Caco-2 (cell line): ENCODE measurements around the gene IRX4. TPM values are rescaled to one million over a fixed set of nuclear protein-coding genes. Genes with fewer than 3 reads are reported as not detected.

ENCODE experiments used
- BruUV-seq: library from RNA; stranded (reverse); fragments of 400-500 nt; replicated peaks from 2 replicates; lab custom pipeline; 2021; lab: Mats Ljungman, UMichigan
- CTCF ChIA-PET: fragments of 300-600 bp; sonication (Branson Sonifier 250); formaldehyde crosslinking; loops from one replicate; lab custom pipeline; 2022; ENCODE audit warnings: antibody characterized with exemption; lab: Charles Lee
- POLR2A ChIA-PET: fragments of 300-600 bp; sonication (Branson Sonifier 250); formaldehyde crosslinking; loops from one replicate; lab custom pipeline; 2022; ENCODE audit warnings: antibody characterized with exemption; lab: Charles Lee
- DNase-seq, 2 experiments: peaks; one replicate each; pipeline versions ENCODE4 v3.0.0 to v3.0.0-alpha.2; 2020 to 2022
- H3K27me3 ChIP-seq: replicated peaks from 2 replicates; pipeline ENCODE4 v1.6.0; 2011; ENCODE audit warnings: low read length; ENCODE audit not compliant: control insufficient read depth, insufficient read depth
- H3K36me3 ChIP-seq: 2 replicates; pipeline ENCODE4 v1.5.1; 2011; ENCODE audit warnings: low read length; ENCODE audit not compliant: control insufficient read depth, insufficient read depth
- H3K4me1 ChIP-seq: fragments of 250-450 bp; sonication (Bioruptor Pico); 2 replicates; pipeline ENCODE4 v1.5.1; 2020; ENCODE audit warnings: mild to moderate bottlenecking
- H3K4me3 ChIP-seq: 2 replicates; pipeline ENCODE4 v1.5.1; 2011; ENCODE audit warnings: low read depth, mild to moderate bottlenecking, control low read depth, low read length
- H3K9me3 ChIP-seq: fragments of 250-450 bp; sonication (Bioruptor Pico); 2 replicates; pipeline ENCODE4 v1.5.1; 2020; ENCODE audit warnings: mild to moderate bottlenecking, moderate library complexity
- H3K27ac Mint-ChIP-seq: one replicate; pipeline ENCODE4 v1.8.0; 2022; ENCODE audit warnings: mixed read lengths; ENCODE audit not compliant: unreplicated experiment
- H3K27me3 Mint-ChIP-seq: one replicate; pipeline ENCODE4 v1.8.0; 2022; ENCODE audit warnings: mixed read lengths; ENCODE audit not compliant: insufficient read depth, unreplicated experiment
- H3K36me3 Mint-ChIP-seq: one replicate; pipeline ENCODE4 v1.8.0; 2022; ENCODE audit warnings: mild to moderate bottlenecking, mixed read lengths; ENCODE audit not compliant: insufficient read depth, unreplicated experiment
- H3K4me1 Mint-ChIP-seq: one replicate; pipeline ENCODE4 v1.8.0; 2022; ENCODE audit warnings: low read depth, mixed read lengths; ENCODE audit not compliant: unreplicated experiment
- H3K4me3 Mint-ChIP-seq: one replicate; pipeline ENCODE4 v1.8.0; 2022; ENCODE audit warnings: mild to moderate bottlenecking, moderate library complexity, mixed read lengths; ENCODE audit not compliant: unreplicated experiment
- H3K9me3 Mint-ChIP-seq: one replicate; pipeline ENCODE4 v1.8.0; 2022; ENCODE audit warnings: mixed read lengths; ENCODE audit not compliant: unreplicated experiment
- CTCF ChIP-seq, 2 experiments: fragments of 200-600 bp in 1 of 2; IDR thresholded peaks; 1 replicate in 1 of 2; 2 replicates in 1 of 2; pipeline versions ENCODE4 v1.5.1 to v1.8.0; 2011 to 2022; ENCODE audit warnings: antibody characterized with exemption in 1 of 2, control low read depth in 1 of 2, inconsistent platforms in 1 of 2, low read depth in 1 of 2, low read length in 1 of 2, mild to moderate bottlenecking in 1 of 2, moderate library complexity in 1 of 2; ENCODE audit not compliant: insufficient read depth in 1 of 2, severe bottlenecking in 1 of 2, unreplicated experiment in 1 of 2
- intact Hi-C: fragments of 100-400 bp; cut with micrococcal nuclease; formaldehyde crosslinking; loops from one replicate; pipeline ENCODE4 v1.10.0; 2022; ENCODE audit not compliant: unreplicated experiment
- total RNA-seq: library from RNA; stranded (reverse); gene quantifications from 2 replicates; pipeline ENCODE4 v1.2.3, GENCODE V29; 2022

The IRX4 gene
- total RNA-seq, 1 experiment from 2014 or later = not detected

- no peaks in the 10 kb centered on the region for H3K36me3 Mint-ChIP-seq
- TF ChIP-seq CTCF (IDR thresholded peaks at IDR 0.05; ENCODE audit: insufficient read depth in 1 of 2, low read depth in 1 of 2, low read length in 1 of 2, severe bottlenecking in 1 of 2, unreplicated experiment in 1 of 2) = no peak
- no TSS peak for BruUV-seq
- no peaks in the 10 kb centered on the region for H3K27me3 ChIP-seq
- H3K4me3 Mint-ChIP-seq = no peak overlapping the region
- intact Hi-C loops = no loop called here
- H3K27ac Mint-ChIP-seq = no peak overlapping the region
- no peaks in the 10 kb centered on the region for H3K4me1 Mint-ChIP-seq
- peak in 1 of 2 experiments; percentile 20 for DNase-seq
- H3K36me3 ChIP-seq = no peaks in the 10 kb centered on the region
- H3K9me3 Mint-ChIP-seq = peaks cover 2% of the 10 kb centered on the region
- CTCF ChIA-PET = no interaction called here
- peaks cover 16% of the 10 kb centered on the region for H3K27me3 Mint-ChIP-seq
- no peaks in the 10 kb centered on the region for H3K9me3 ChIP-seq
- no peaks in the 10 kb centered on the region for H3K4me1 ChIP-seq
- POLR2A ChIA-PET = no interaction called here
- H3K4me3 ChIP-seq = no peak overlapping the region
These were observed 28.4 kb upstream of the IRX4 start for GRCh38 chr5:1910861-1911772.

GRCh38 chr5:1910081-1910760 is 27.5 kb upstream of the IRX4 start:
- Histone ChIP-seq H3K4me1 (no peaks in the 10 kb centered on the region), H3K27me3 (no peaks in the 10 kb centered on the region), H3K4me3 (no peak overlapping the region), H3K36me3 (no peaks in the 10 kb centered on the region), H3K9me3 (no peaks in the 10 kb centered on the region)
- no TSS peak for BruUV-seq
- CTCF ChIA-PET = no interaction called here
- Mint-ChIP-seq H3K27me3 (peaks cover 20% of the 10 kb centered on the region), H3K9me3 (peaks cover 10% of the 10 kb centered on the region), H3K4me3 (no peak overlapping the region), H3K4me1 (no peaks in the 10 kb centered on the region), H3K27ac (no peak overlapping the region), H3K36me3 (no peaks in the 10 kb centered on the region)
- POLR2A ChIA-PET = no interaction called here
- peak in 1 of 2 experiments; percentile 15 for DNase-seq
- intact Hi-C loops = no loop called here
- no peak for TF ChIP-seq CTCF (IDR thresholded peaks at IDR 0.05; ENCODE audit: insufficient read depth in 1 of 2, low read depth in 1 of 2, low read length in 1 of 2, severe bottlenecking in 1 of 2, unreplicated experiment in 1 of 2)

GRCh38 chr5:1909346-1909985 is 26.7 kb upstream of the IRX4 start:
- H3K27me3 ChIP-seq = no peaks in the 10 kb centered on the region
- no peak overlapping the region for H3K27ac Mint-ChIP-seq
- CTCF ChIA-PET = no interaction called here

More at GRCh38 chr5:1909346-1909985, 26.7 kb upstream of the IRX4 start:
- POLR2A ChIA-PET = no interaction called here
- DNase-seq = peak in 1 of 2 experiments; percentile 22
- intact Hi-C loops = no loop called here
- Histone ChIP-seq H3K4me1 (no peaks in the 10 kb centered on the region), H3K36me3 (no peaks in the 10 kb centered on the region), H3K4me3 (no peak overlapping the region), H3K9me3 (no peaks in the 10 kb centered on the region)
- H3K4me1 Mint-ChIP-seq = no peaks in the 10 kb centered on the region
- no peaks in the 10 kb centered on the region for H3K36me3 Mint-ChIP-seq
- H3K27me3 Mint-ChIP-seq = peaks cover 20% of the 10 kb centered on the region
- no TSS peak for BruUV-seq
- TF ChIP-seq CTCF (IDR thresholded peaks at IDR 0.05; ENCODE audit: insufficient read depth in 1 of 2, low read depth in 1 of 2, low read length in 1 of 2, severe bottlenecking in 1 of 2, unreplicated experiment in 1 of 2) = no peak
- H3K4me3 Mint-ChIP-seq = no peak overlapping the region
- peaks cover 10% of the 10 kb centered on the region for H3K9me3 Mint-ChIP-seq
